ENCODE results near the gene MRPS23. TPM values are rescaled to one million over a fixed set of nuclear protein-coding genes. Genes with fewer than 3 reads are reported as not detected.

MRPS23 gene
- polyA plus RNA-seq, 2 of the 4 experiments (the other 2 are of a cell fraction), result 110 to 153 TPM

DNA sequence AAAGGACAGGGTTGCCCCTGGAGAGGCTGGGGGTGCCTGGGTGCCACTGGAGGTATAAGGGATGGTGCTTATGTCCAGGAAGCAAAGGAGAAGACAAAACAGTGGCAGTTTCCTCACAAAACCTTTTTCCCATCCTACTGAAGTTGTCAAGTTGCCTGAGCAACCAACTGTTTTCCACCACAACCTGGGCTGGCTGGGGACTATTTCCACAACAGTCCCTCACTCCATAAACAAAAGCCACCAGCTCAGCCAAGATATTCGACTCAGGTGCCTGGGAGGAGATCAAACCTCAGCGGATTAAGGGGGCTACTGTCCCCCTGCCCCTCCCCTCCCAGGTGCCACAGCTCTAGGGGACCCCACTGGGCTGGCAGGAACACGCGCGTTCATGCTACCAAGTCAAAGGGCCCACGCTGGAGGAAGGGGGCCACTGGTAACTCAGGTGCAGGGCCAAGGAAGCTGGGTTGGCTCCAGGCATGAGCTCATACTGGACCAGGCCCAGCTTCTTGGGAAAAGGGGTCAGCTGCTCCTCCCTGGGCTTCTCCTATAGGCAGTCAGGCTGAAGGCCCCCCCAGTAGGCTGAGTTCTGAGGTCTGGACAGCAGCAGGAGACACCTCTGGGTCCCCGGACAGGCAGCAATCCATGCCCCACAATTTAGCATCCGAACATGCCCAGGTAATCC lies 45.7 kb upstream of the MRPS23 start (continued):
- TF ChIP-seq POLR2AphosphoS2 (conservative IDR thresholded peaks at IDR 0.05; ENCODE audit: low read length) (no peak), EHMT2 (IDR thresholded peaks at IDR 0.05; ENCODE audit: low read depth) (no peak), CHD2 (IDR thresholded peaks at IDR 0.05; ENCODE audit: low read length, partially characterized antibody) (no peak), CBX2 (IDR thresholded peaks at IDR 0.05; ENCODE audit: borderline replicate concordance, low read depth) (no peak), JUN (IDR thresholded peaks at IDR 0.05) (no peak), ZSCAN20 (CRISPR knock-in tag; IDR thresholded peaks at IDR 0.05) (no peak)

GRCh38 chr17:57894848-57895247 lies 45.0 kb upstream of the MRPS23 start:
- peak overlapping the region; percentile 7; the same call in 2 of the 3 replicates for H3K4me2 ChIP-seq
- CTCF ChIA-PET, result interaction anchor here (0.8 to 48.7 kb wide), 5 partner anchors 8 to 218 kb away, joined by 3 to 1377 read pairs (median 143); partner anchors contain the start of genes CUEDC1, MRPS23, SRSF1 and VEZF1

GRCh38 chr17:57892820-57893595 lies 43.2 kb upstream of the MRPS23 start:
- H3K4me3 ChIP-seq, result peak overlapping the region; percentile 11; the same call in 1 of the 3 replicates
- H3K4me1 ChIP-seq, result peaks cover 85% of the 10 kb centered on the region

More at GRCh38 chr17:57894848-57895247, 45.0 kb upstream of the MRPS23 start:
- 94% methylated on average over 1 of the region's 1 CpG for WGBS (ENCODE audit: missing lambda C conversion rate)
- POLR2A ChIA-PET, result interaction anchor here (1.0 kb wide), 1 partner anchor 17 kb away, joined by 3 read pairs; no protein-coding TSS in a partner anchor
- H3K4me3 ChIP-seq, result no peak overlapping the region
- DNase-seq (ENCODE audit: low read depth in 1 of 2, low spot score in 1 of 2), result no peak
- no peaks in the 10 kb centered on the region for H3K9me3 ChIP-seq
- peak overlapping the region; percentile 92 to 96 for H3K27ac ChIP-seq
- no peak for ATAC-seq
- FAIRE-seq, result peak; percentile 90
- TF ChIP-seq PHF8 (IDR thresholded peaks at IDR 0.05; ENCODE audit: borderline replicate concordance, low read depth) (no peak), MYC (IDR thresholded peaks at IDR 0.05; ENCODE audit: borderline replicate concordance, low read length) (no peak)
- peaks cover 87% of the 10 kb centered on the region for H3K4me1 ChIP-seq

More at GRCh38 chr17:57892820-57893595, 43.2 kb upstream of the MRPS23 start:
- FAIRE-seq (peak; percentile 70), ATAC-seq (peak; percentile 77 to 79), DNase-seq (ENCODE audit: low read depth in 1 of 2, low spot score in 1 of 2) (peak; percentile 90 to 92)
- ChIA-PET POLR2A (interaction anchor here (0.7 to 1.9 kb wide), 15 partner anchors 10 to 101 kb away, joined by 3 to 11 read pairs (median 4); partner anchors contain the start of genes CUEDC1 and VEZF1), CTCF (interaction anchor here (0.7 to 48.7 kb wide), 25 partner anchors 10 to 221 kb away, joined by 3 to 1377 read pairs (median 8); partner anchors contain the start of genes CUEDC1, MRPS23, SRSF1 and VEZF1)
- Histone ChIP-seq H3K4me2 (peak overlapping the region; percentile 71), H3K9me3 (no peaks in the 10 kb centered on the region), H3K27ac (peak overlapping the region; percentile 92 to 96)
- no peak for TF ChIP-seq PHF8 (IDR thresholded peaks at IDR 0.05; ENCODE audit: borderline replicate concordance, low read depth)
- peak; percentile 48 to 91; a peak in 3 of 4 replicates for TF ChIP-seq CEBPB (IDR thresholded peaks at IDR 0.05)
- 0 out of 2 replicates have a peak, but pooled peaks have one; percentile 25 for TF ChIP-seq JUNB (IDR thresholded peaks at IDR 0.05)
- 0 out of 2 replicates have a peak, but pooled peaks have one; percentile 42 for TF ChIP-seq ATOH8 (CRISPR knock-in tag; IDR thresholded peaks at IDR 0.05; ENCODE audit: low read depth)
- TF ChIP-seq JUN (IDR thresholded peaks at IDR 0.05), result peak; percentile 65 to 77; a peak in 4 of 5 replicates
- TF ChIP-seq EP300 (IDR thresholded peaks at IDR 0.05), result peak in 1 of 2 experiments; percentile 64; a peak in 1 of 5 replicates
- TF ChIP-seq HES2 (IDR thresholded peaks at IDR 0.05), result no peak
- TF ChIP-seq, protein P1, sequence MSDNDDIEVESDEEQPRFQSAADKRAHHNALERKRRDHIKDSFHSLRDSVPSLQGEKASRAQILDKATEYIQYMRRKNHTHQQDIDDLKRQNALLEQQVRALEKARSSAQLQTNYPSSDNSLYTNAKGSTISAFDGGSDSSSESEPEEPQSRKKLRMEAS (IDR thresholded peaks at IDR 0.05), result peak; percentile 66; the same call in 1 of the 2 replicates
- TF ChIP-seq, protein P2, sequence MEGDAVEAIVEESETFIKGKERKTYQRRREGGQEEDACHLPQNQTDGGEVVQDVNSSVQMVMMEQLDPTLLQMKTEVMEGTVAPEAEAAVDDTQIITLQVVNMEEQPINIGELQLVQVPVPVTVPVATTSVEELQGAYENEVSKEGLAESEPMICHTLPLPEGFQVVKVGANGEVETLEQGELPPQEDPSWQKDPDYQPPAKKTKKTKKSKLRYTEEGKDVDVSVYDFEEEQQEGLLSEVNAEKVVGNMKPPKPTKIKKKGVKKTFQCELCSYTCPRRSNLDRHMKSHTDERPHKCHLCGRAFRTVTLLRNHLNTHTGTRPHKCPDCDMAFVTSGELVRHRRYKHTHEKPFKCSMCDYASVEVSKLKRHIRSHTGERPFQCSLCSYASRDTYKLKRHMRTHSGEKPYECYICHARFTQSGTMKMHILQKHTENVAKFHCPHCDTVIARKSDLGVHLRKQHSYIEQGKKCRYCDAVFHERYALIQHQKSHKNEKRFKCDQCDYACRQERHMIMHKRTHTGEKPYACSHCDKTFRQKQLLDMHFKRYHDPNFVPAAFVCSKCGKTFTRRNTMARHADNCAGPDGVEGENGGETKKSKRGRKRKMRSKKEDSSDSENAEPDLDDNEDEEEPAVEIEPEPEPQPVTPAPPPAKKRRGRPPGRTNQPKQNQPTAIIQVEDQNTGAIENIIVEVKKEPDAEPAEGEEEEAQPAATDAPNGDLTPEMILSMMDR (IDR thresholded peaks at IDR 0.05), result no peak; the same call in 1 of the 3 replicates
- 0 out of 2 replicates have a peak, but pooled peaks have one; percentile 21 for TF ChIP-seq RFX5 (IDR thresholded peaks at IDR 0.05)
- TF ChIP-seq, protein P3, sequence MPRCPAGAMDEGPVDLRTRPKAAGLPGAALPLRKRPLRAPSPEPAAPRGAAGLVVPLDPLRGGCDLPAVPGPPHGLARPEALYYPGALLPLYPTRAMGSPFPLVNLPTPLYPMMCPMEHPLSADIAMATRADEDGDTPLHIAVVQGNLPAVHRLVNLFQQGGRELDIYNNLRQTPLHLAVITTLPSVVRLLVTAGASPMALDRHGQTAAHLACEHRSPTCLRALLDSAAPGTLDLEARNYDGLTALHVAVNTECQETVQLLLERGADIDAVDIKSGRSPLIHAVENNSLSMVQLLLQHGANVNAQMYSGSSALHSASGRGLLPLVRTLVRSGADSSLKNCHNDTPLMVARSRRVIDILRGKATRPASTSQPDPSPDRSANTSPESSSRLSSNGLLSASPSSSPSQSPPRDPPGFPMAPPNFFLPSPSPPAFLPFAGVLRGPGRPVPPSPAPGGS (IDR thresholded peaks at IDR 0.05), result peak; percentile 62; the same call in 2 of the 3 replicates
- TF ChIP-seq, protein P4, sequence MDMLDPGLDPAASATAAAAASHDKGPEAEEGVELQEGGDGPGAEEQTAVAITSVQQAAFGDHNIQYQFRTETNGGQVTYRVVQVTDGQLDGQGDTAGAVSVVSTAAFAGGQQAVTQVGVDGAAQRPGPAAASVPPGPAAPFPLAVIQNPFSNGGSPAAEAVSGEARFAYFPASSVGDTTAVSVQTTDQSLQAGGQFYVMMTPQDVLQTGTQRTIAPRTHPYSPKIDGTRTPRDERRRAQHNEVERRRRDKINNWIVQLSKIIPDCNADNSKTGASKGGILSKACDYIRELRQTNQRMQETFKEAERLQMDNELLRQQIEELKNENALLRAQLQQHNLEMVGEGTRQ (IDR thresholded peaks at IDR 0.05), result peak; percentile 67
- TF ChIP-seq HOXB13 (CRISPR knock-in tag; IDR thresholded peaks at IDR 0.05; ENCODE audit: low read depth), result peak; percentile 64; the same call in 1 of the 2 replicates
- TF ChIP-seq SMC3 (IDR thresholded peaks at IDR 0.05), result peak; percentile 38; the same call in 1 of the 3 replicates
- peak; percentile 72; the same call in 1 of the 2 replicates for TF ChIP-seq EHF (CRISPR knock-in tag; IDR thresholded peaks at IDR 0.05)
- no peak for TF ChIP-seq CHD2 (IDR thresholded peaks at IDR 0.05; ENCODE audit: low read length, partially characterized antibody)
- WGBS (ENCODE audit: missing lambda C conversion rate), result 15% methylated on average over 16 of the region's 16 CpGs

Data from A549 (cell line).